SK-N-SH (cell line): ENCODE data around the gene ACOXL. TPM values are rescaled to one million over a fixed set of nuclear protein-coding genes. Genes with fewer than 3 reads are reported as not detected.

Experiments used
- CTCF ChIA-PET: fragments of 300-600, 350-600 bp; formaldehyde crosslinking; extraction: SDS; loops from one replicate; lab custom pipeline; 2021; lab: Yijun Ruan, JAX
- POLR2A ChIA-PET: fragments of 350-600 bp; sonication (Branson Sonifier 250); formaldehyde crosslinking; extraction: SDS; loops from one replicate; lab custom pipeline; 2020; ENCODE audit warnings: antibody characterized with exemption, inconsistent platforms; lab: Yijun Ruan, JAX
- DNase-seq: peaks from one replicate; pipeline ENCODE4 v3.0.0; 2012
- H2AFZ ChIP-seq: fragments of 200-600 bp; sonication (generic); 2 replicates; pipeline ENCODE4 v1.8.1; 2016; ENCODE audit warnings: antibody characterized with exemption, mild to moderate bottlenecking, low read depth
- H3F3A ChIP-seq: fragments of 200-600 bp; sonication (generic); replicated peaks from 2 replicates; pipeline ENCODE3; 2016; ENCODE audit warnings: antibody characterized with exemption, mild to moderate bottlenecking; ENCODE audit not compliant: insufficient read depth
- H3K27ac ChIP-seq, 2 experiments: fragments of 200-500 bp in 1 of 2; fragments of 200-600 bp in 1 of 2; sonication (Bioruptor generic) in 1 of 2; sonication (generic), shearing (Covaris generic) in 1 of 2; 2 replicates each; pipeline versions ENCODE4 v1.5.1 to v1.6.1; 2014 to 2016; ENCODE audit warnings: low read depth in 2 of 2, inconsistent platforms in 1 of 2, low read length in 1 of 2, mild to moderate bottlenecking in 1 of 2, mixed read lengths in 1 of 2
- H3K27me3 ChIP-seq: fragments of 200-600 bp; sonication (generic), shearing (Covaris generic); 2 replicates; pipeline ENCODE4 v1.6.1; 2016; ENCODE audit warnings: mixed run types; ENCODE audit not compliant: insufficient read depth
- H3K36me3 ChIP-seq, 2 experiments: fragments of 200-500 bp in 1 of 2; fragments of 200-600 bp in 1 of 2; sonication (Bioruptor generic) in 1 of 2; sonication (generic) in 1 of 2; replicated peaks in 1 of 2; 2 replicates each; pipeline versions ENCODE3 to v1.5.1; 2014 to 2016; ENCODE audit warnings: low read length in 1 of 2, mild to moderate bottlenecking in 1 of 2; ENCODE audit not compliant: insufficient read depth in 2 of 2, control insufficient read depth in 1 of 2
- H3K4me1 ChIP-seq, 2 experiments: fragments of 200-500 bp in 1 of 2; fragments of 200-600 bp in 1 of 2; sonication (Bioruptor generic) in 1 of 2; sonication (generic), shearing (Covaris generic) in 1 of 2; 2 replicates each; pipeline versions ENCODE4 v1.5.1 to v1.6.1; 2014 to 2016; ENCODE audit warnings: low read depth in 1 of 2, low read length in 1 of 2, mixed run types in 1 of 2; ENCODE audit not compliant: insufficient read depth in 2 of 2, control insufficient read depth in 1 of 2
- H3K4me2 ChIP-seq: fragments of 200-600 bp; sonication (generic), shearing (Covaris generic); 2 replicates; pipeline ENCODE4 v1.6.1; 2017; ENCODE audit warnings: mixed run types
- H3K4me3 ChIP-seq, 2 experiments: fragments of 200-500 bp in 1 of 2; fragments of 200-600 bp in 1 of 2; sonication (Bioruptor generic) in 1 of 2; sonication (generic), shearing (Covaris generic) in 1 of 2; 2 replicates each; pipeline versions ENCODE4 v1.5.1 to v1.8.1; 2014 to 2016; ENCODE audit warnings: low read depth in 2 of 2, inconsistent platforms in 1 of 2, low read length in 1 of 2, mild to moderate bottlenecking in 1 of 2, mixed read lengths in 1 of 2, moderate library complexity in 1 of 2
- H3K79me2 ChIP-seq: fragments of 200-600 bp; sonication (generic); 2 replicates; pipeline ENCODE4 v1.8.1; 2017; ENCODE audit warnings: mild to moderate bottlenecking; ENCODE audit not compliant: insufficient read depth
- H3K9ac ChIP-seq: fragments of 200-600 bp; sonication (generic); 2 replicates; pipeline ENCODE4 v1.6.1; 2017; ENCODE audit warnings: mixed run types
- H3K9me2 ChIP-seq: fragments of 200-600 bp; sonication (generic); 2 replicates; pipeline ENCODE4 v1.6.1; 2017; ENCODE audit warnings: mixed run types
- H3K9me3 ChIP-seq: fragments of 200-600 bp; sonication (generic); 2 replicates; pipeline ENCODE4 v1.6.1; 2017; ENCODE audit warnings: mixed run types, mild to moderate bottlenecking, moderate library complexity
- H4K20me1 ChIP-seq: fragments of 200-600 bp; sonication (generic); 2 replicates; pipeline ENCODE4 v1.6.1; 2017; ENCODE audit warnings: mild to moderate bottlenecking, mixed run types; ENCODE audit not compliant: insufficient read depth
- EP300 ChIP-seq, 2 experiments: IDR thresholded peaks; 2 replicates each; pipeline versions ENCODE4 v1.4.0 to v1.6.1; 2012; ENCODE audit warnings: borderline replicate concordance in 1 of 2, low read depth in 1 of 2, low read length in 1 of 2
- EZH2phosphoT487 ChIP-seq: fragments of 200-600 bp; sonication (generic); IDR thresholded peaks from 2 replicates; pipeline ENCODE4 v1.6.1; 2017; ENCODE audit warnings: low read depth, mixed run types, mild to moderate bottlenecking, antibody characterized with exemption, moderate library complexity, borderline replicate concordance
- FOSL2 ChIP-seq: IDR thresholded peaks from 2 replicates; pipeline ENCODE4 v1.4.0; 2012; ENCODE audit warnings: low read depth, mild to moderate bottlenecking, moderate library complexity, borderline replicate concordance
- GABPA ChIP-seq: IDR thresholded peaks from 2 replicates; pipeline ENCODE4 v1.4.0; 2012; ENCODE audit warnings: low read depth, mild to moderate bottlenecking
- IRF3 ChIP-seq: fragments of 150-350 bp; IDR thresholded peaks from 2 replicates; pipeline ENCODE4 v1.6.1; 2016; ENCODE audit warnings: mild to moderate bottlenecking, low read depth, low read length
- MXI1 ChIP-seq: IDR thresholded peaks from 2 replicates; pipeline ENCODE4 v1.6.1; 2012; ENCODE audit warnings: mild to moderate bottlenecking, low read depth, low read length, improper control_type of control experiment
- NFIC ChIP-seq: IDR thresholded peaks from 2 replicates; pipeline ENCODE4 v1.4.0; 2012; ENCODE audit warnings: borderline replicate concordance
- NRF1 ChIP-seq: IDR thresholded peaks from 2 replicates; pipeline ENCODE4 v1.6.1; 2012; ENCODE audit warnings: low read depth, mild to moderate bottlenecking, low read length
- PBX3 ChIP-seq: IDR thresholded peaks from 2 replicates; pipeline ENCODE4; 2012
- POLR2AphosphoS5 ChIP-seq: IDR thresholded peaks from 2 replicates; pipeline ENCODE4 v1.6.1; 2012; ENCODE audit warnings: low read depth, low read length
- RCOR1 ChIP-seq: fragments of 150-350 bp; IDR thresholded peaks from 2 replicates; pipeline ENCODE4 v1.6.1; 2017; ENCODE audit warnings: antibody characterized with exemption, low read length
- RFX5 ChIP-seq: IDR thresholded peaks from 2 replicates; pipeline ENCODE4 v1.6.1; 2012; ENCODE audit warnings: mild to moderate bottlenecking, improper control_type of control experiment, low read length
- RXRA ChIP-seq: IDR thresholded peaks from 2 replicates; pipeline ENCODE4 v1.4.0; 2012; ENCODE audit warnings: low read depth, mild to moderate bottlenecking, borderline replicate concordance
- SMC3 ChIP-seq: IDR thresholded peaks from 2 replicates; pipeline ENCODE4 v1.6.1; 2012; ENCODE audit warnings: low read depth, low read length, improper control_type of control experiment
- TCF12 ChIP-seq: IDR thresholded peaks from 2 replicates; pipeline ENCODE4 v1.4.0; 2012
- ZBTB33 ChIP-seq: IDR thresholded peaks from 2 replicates; pipeline ENCODE4 v1.4.0; 2012; ENCODE audit warnings: low read depth, borderline replicate concordance
- WGBS: methylation state at CpG from one replicate; pipeline ENCODE4 v1.1.6; 2017; ENCODE audit warnings: low lambda C conversion rate; 5-methylcytosine and 5-hydroxymethylcytosine counted together
- polyA plus RNA-seq, 3 experiments: library from polyadenylated mRNA; depleted of rRNA; stranded (reverse); fragments of >200 nt; gene quantifications; 2 replicates each; pipeline ENCODE4 v1.2.3, GENCODE V29; 2012

The ACOXL gene
- polyA plus RNA-seq, 1 of the 3 experiments (the other 2 are of a cell fraction): not detected

GRCh38 chr2:110707386-110707965 is 24.9 kb upstream of the ACOXL start (continued):
- no peak for TF ChIP-seq NRF1
- no peak for TF ChIP-seq IRF3

GRCh38 chr2:110708455-110708854 is 23.9 kb upstream of the ACOXL start:
- Histone ChIP-seq H3K27ac (no peak overlapping the region), H3K4me3 (no peak overlapping the region), H3K9me2 (no peaks in the 10 kb centered on the region), H3K79me2 (no peaks in the 10 kb centered on the region), H3K4me2 (no peak overlapping the region), H4K20me1 (no peaks in the 10 kb centered on the region), H3K4me1 (no peaks in the 10 kb centered on the region), H2AFZ (no peak overlapping the region), H3K27me3 (peaks cover 21% of the 10 kb centered on the region; the same call in 1 of the 2 replicates), H3K36me3 (no peaks in the 10 kb centered on the region), H3F3A (no peaks in the 10 kb centered on the region), H3K9ac (no peak overlapping the region), H3K9me3 (no peaks in the 10 kb centered on the region)
- CTCF ChIA-PET: no interaction called here
- DNase-seq: no peak
- TF ChIP-seq TCF12 (no peak), NRF1 (no peak), NFIC (no peak), FOSL2 (no peak)
- WGBS: 2% methylated on average over 1 of the region's 1 CpG
- POLR2A ChIA-PET: no interaction called here

GRCh38 chr2:110712737-110713136 is 19.6 kb upstream of the ACOXL start:
- POLR2A ChIA-PET: no interaction called here
- Histone ChIP-seq H3K4me1 (no peaks in the 10 kb centered on the region), H3K4me3 (no peak overlapping the region), H3K27me3 (peaks cover 21% of the 10 kb centered on the region; the same call in 1 of the 2 replicates), H3F3A (no peaks in the 10 kb centered on the region), H3K9ac (no peak overlapping the region), H2AFZ (no peak overlapping the region), H3K27ac (no peak overlapping the region), H3K36me3 (no peaks in the 10 kb centered on the region), H3K79me2 (no peaks in the 10 kb centered on the region), H3K4me2 (no peak overlapping the region), H3K9me2 (no peaks in the 10 kb centered on the region), H4K20me1 (no peaks in the 10 kb centered on the region), H3K9me3 (no peaks in the 10 kb centered on the region)
- no peak for DNase-seq
- 50% methylated on average over 1 of the region's 1 CpG for WGBS
- CTCF ChIA-PET: interaction anchor here (0.6 to 1.0 kb wide), 2 partner anchors 29 to 561 kb away, joined by 3 read pairs; no protein-coding TSS in a partner anchor
- TF ChIP-seq RXRA (no peak), RFX5 (no peak), NRF1 (no peak), NFIC (no peak), EP300 (IDR thresholded peaks at IDR 0.05; ENCODE audit: borderline replicate concordance in 1 of 2, low read depth in 1 of 2, low read length in 1 of 2) (no peak), EZH2phosphoT487 (no peak), SMC3 (no peak), PBX3 (no peak), MXI1 (no peak), ZBTB33 (no peak), POLR2AphosphoS5 (no peak), GABPA (no peak), RCOR1 (no peak)
